Measurements from ENCODE around the gene TRIM67. TPM values are rescaled to one million over a fixed set of nuclear protein-coding genes. Genes with fewer than 3 reads are reported as not detected.

The TRIM67 gene
- total RNA-seq, 2 donors from 2014 or later: not detected

DNA sequence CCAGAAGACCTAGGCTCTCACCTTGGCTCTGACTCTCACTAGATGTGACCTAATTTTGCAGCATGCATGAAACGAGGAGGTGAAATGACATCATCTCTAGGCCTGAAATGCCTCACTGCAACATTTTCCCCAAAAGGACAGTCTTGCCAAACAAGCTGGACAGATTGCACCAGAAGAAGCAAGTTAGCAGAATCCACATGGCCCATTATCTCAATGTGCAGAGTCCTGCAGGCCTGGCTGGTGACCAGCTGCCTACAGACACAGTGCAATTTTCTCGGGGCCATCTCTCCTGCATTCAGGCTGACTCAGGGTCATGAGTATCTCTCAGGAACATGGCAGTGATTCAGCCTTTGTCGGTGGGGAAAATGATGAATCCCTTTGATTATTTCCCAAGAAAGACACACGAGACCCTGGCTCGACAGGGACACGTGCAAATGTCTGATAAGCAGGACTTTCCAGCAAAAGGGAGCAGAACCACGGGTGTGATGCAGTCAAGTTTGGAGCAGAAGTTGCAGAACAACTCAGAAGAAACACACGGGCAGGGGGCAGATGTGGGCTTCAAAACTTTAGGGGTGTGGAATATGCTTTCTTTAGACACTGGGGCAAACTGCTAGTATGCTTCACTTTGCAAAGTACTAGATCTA lies 38.7 kb downstream of the TRIM67 start:
- no peak overlapping the region for H3K4me3 ChIP-seq
- no peak for TF ChIP-seq CTCF (IDR thresholded peaks at IDR 0.05)
- H3K27ac ChIP-seq: no peak overlapping the region
- DNase-seq (ENCODE audit: low spot score) (no peak), ATAC-seq (ENCODE audit: insufficient number of reproducible peaks, low FRiP score, low read depth) (no peak)
- no peaks in the 10 kb centered on the region for H3K4me1 ChIP-seq (ENCODE audit: control insufficient read depth in 1 of 2, low read depth in 2 of 2)
- H3K27me3 ChIP-seq (replicated peaks; ENCODE audit: insufficient read depth): no peaks in the 10 kb centered on the region
- no peaks in the 10 kb centered on the region for H3K36me3 ChIP-seq
- no peaks in the 10 kb centered on the region for H3K9me3 ChIP-seq

GRCh38 chr1:231201375-231201978 lies 39.6 kb downstream of the TRIM67 start:
- ATAC-seq (ENCODE audit: insufficient number of reproducible peaks, low FRiP score, low read depth): no peak
- TF ChIP-seq CTCF (IDR thresholded peaks at IDR 0.05): no peak

GRCh38 chr1:231201979-231202633 lies 40.2 kb downstream of the TRIM67 start:
- H3K4me1 ChIP-seq (ENCODE audit: control insufficient read depth in 1 of 2, low read depth in 2 of 2): no peaks in the 10 kb centered on the region
- no peak for ATAC-seq (ENCODE audit: insufficient number of reproducible peaks, low FRiP score, low read depth)
- no peak overlapping the region for H3K27ac ChIP-seq
- H3K4me3 ChIP-seq: no peak overlapping the region
- no peak for DNase-seq (ENCODE audit: low spot score)
- no peaks in the 10 kb centered on the region for H3K27me3 ChIP-seq (replicated peaks; ENCODE audit: insufficient read depth)
- TF ChIP-seq CTCF (IDR thresholded peaks at IDR 0.05): no peak
- no peaks in the 10 kb centered on the region for H3K36me3 ChIP-seq
- no peaks in the 10 kb centered on the region for H3K9me3 ChIP-seq

More at GRCh38 chr1:231201375-231201978, 39.6 kb downstream of the TRIM67 start:
- DNase-seq (ENCODE audit: low spot score): no peak
- no peak overlapping the region for H3K27ac ChIP-seq
- no peaks in the 10 kb centered on the region for H3K9me3 ChIP-seq
- H3K36me3 ChIP-seq: no peaks in the 10 kb centered on the region
- no peak overlapping the region for H3K4me3 ChIP-seq
- no peaks in the 10 kb centered on the region for H3K27me3 ChIP-seq (replicated peaks; ENCODE audit: insufficient read depth)
- no peaks in the 10 kb centered on the region for H3K4me1 ChIP-seq (ENCODE audit: control insufficient read depth in 1 of 2, low read depth in 2 of 2)

DNA sequence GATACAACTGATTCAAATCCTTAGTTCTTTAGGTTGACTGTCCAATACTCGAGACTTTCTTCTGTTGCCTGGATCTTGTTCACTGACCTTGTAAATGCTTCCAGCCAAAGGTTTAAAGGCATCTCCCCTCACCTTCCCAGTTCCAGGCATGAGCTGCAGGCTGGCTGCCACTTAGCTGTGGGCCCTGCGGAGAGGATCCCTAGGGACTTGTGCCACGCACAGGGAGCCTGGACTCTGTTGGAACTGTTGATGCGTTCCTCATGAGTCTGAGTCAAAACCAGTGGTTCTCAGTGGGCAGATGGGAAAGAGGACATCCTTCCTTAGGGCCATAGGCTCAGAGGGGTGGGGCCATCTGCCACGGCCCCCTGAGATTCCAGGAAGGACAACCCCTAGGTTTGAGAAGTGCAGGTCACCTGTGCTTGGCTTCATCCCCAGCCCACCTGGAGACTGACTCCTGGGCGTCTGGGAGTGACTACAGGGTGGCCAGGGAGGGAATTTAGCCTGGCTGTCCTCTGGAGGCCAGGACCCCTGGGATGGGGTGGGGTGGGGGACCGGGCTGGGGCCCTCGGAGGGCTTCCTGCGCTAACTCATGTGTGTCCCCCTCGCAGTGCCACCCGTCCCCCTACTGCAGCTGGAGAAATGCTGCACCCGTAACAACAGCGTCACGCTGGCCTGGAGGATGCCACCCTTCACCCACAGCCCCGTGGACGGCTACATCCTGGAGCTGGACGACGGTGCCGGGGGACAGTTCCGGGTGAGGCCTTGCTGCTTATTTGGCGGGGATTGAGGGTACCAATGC lies 41.6 kb downstream of the TRIM67 start:
- H3K27me3 ChIP-seq (replicated peaks; ENCODE audit: insufficient read depth): no peaks in the 10 kb centered on the region
- ATAC-seq (ENCODE audit: insufficient number of reproducible peaks, low FRiP score, low read depth): no peak
- no peak for DNase-seq (ENCODE audit: low spot score)
- no peaks in the 10 kb centered on the region for H3K36me3 ChIP-seq
- H3K4me3 ChIP-seq: no peak overlapping the region
- H3K4me1 ChIP-seq (ENCODE audit: control insufficient read depth in 1 of 2, low read depth in 2 of 2): no peaks in the 10 kb centered on the region
- TF ChIP-seq CTCF (IDR thresholded peaks at IDR 0.05): no peak
- no peaks in the 10 kb centered on the region for H3K9me3 ChIP-seq
- H3K27ac ChIP-seq: no peak overlapping the region

GRCh38 chr1:231206856-231207255 lies 45.0 kb downstream of the TRIM67 start:
- ATAC-seq (ENCODE audit: insufficient number of reproducible peaks, low FRiP score, low read depth): no peak

More at GRCh38 chr1:231206856-231207255, 45.0 kb downstream of the TRIM67 start:
- no peak for DNase-seq (ENCODE audit: low spot score)
- Histone ChIP-seq H3K9me3 (no peaks in the 10 kb centered on the region), H3K4me3 (no peak overlapping the region), H3K36me3 (no peaks in the 10 kb centered on the region), H3K27ac (no peak overlapping the region), H3K4me1 (ENCODE audit: control insufficient read depth in 1 of 2, low read depth in 2 of 2) (no peaks in the 10 kb centered on the region), H3K27me3 (replicated peaks; ENCODE audit: insufficient read depth) (no peaks in the 10 kb centered on the region)
- no peak for TF ChIP-seq CTCF (IDR thresholded peaks at IDR 0.05)
